Activated CD4-positive, alpha-beta T cell treated with anti-CD3 and anti-CD28 coated beads, Interleukin-10, Interleukin-2, amounts not matched to agents 100 ng/mL and 50 ng/mL, durations not matched to agents 16 hours and 8 hours (primary cell): ENCODE results near the gene WWC1.
"Not testable (repeated sequence)": the region's sequence is repeated elsewhere in the genome, so short reads cannot be mapped to it uniquely, and the experiment has no call there.

Experiments used
- DNase-seq: peaks from one replicate; pipeline ENCODE4 v3.0.0-alpha.2; 2020

Gene WWC1

GRCh38 chr5:168339109-168339771, 47.8 kb downstream of the WWC1 start:
- no peak for DNase-seq

- not testable (repeated sequence) for DNase-seq
Measured at GRCh38 chr5:168339772-168340140, 48.3 kb downstream of the WWC1 start.

- no peak for DNase-seq
Measured at GRCh38 chr5:168340487-168340886, 49.0 kb downstream of the WWC1 start.

- no peak for DNase-seq
Measured at GRCh38 chr5:168341178-168341577, 49.7 kb downstream of the WWC1 start.

- DNase-seq = no peak
Measured at GRCh38 chr5:168342151-168342825, 50.8 kb downstream of the WWC1 start.

- no peak for DNase-seq
Measured at GRCh38 chr5:168342985-168343384, 51.5 kb downstream of the WWC1 start.

- no peak for DNase-seq
Measured at GRCh38 chr5:168346417-168346816, 55.0 kb downstream of the WWC1 start.

- no peak for DNase-seq
Measured at GRCh38 chr5:168347368-168348083, 56.1 kb downstream of the WWC1 start.

GRCh38 chr5:168348084-168348414, 56.6 kb downstream of the WWC1 start:
- no peak for DNase-seq

GRCh38 chr5:168350315-168350714, 58.9 kb downstream of the WWC1 start:
- no peak for DNase-seq

GRCh38 chr5:168353216-168353957, 61.9 kb downstream of the WWC1 start:
- no peak for DNase-seq

GRCh38 chr5:168354397-168354796, 63.0 kb downstream of the WWC1 start:
- no peak for DNase-seq

- no peak for DNase-seq
Measured at GRCh38 chr5:168356171-168356570, 64.7 kb downstream of the WWC1 start.

- no peak for DNase-seq
Measured at GRCh38 chr5:168356592-168356991, 65.1 kb downstream of the WWC1 start.

GRCh38 chr5:168357876-168358275, 66.4 kb downstream of the WWC1 start:
- DNase-seq = no peak

GRCh38 chr5:168359820-168360460, 68.5 kb downstream of the WWC1 start:
- DNase-seq = no peak

- DNase-seq = no peak
Measured at GRCh38 chr5:168360521-168361285, 69.3 kb downstream of the WWC1 start.

- DNase-seq = no peak
Measured at GRCh38 chr5:168362097-168362885, 70.8 kb downstream of the WWC1 start.

- DNase-seq = no peak
Measured at GRCh38 chr5:168364151-168364661, 72.8 kb downstream of the WWC1 start.

GRCh38 chr5:168364750-168365550, 73.5 kb downstream of the WWC1 start:
- DNase-seq = no peak
